HG03521 (cell line): ENCODE measurements around the gene CCNL2.
"Not testable (repeated sequence)": the region's sequence is repeated elsewhere in the genome, so short reads cannot be mapped to it uniquely, and the experiment has no call there.

ENCODE experiments used
- ATAC-seq: cut with Tn5 transposase; IDR thresholded peaks from one replicate; pipeline ENCODE4 v1.9.1; 2021; ENCODE audit warnings: mild to moderate bottlenecking, moderate library complexity; ENCODE audit not compliant: unreplicated experiment

Gene CCNL2

GRCh38 chr1:1432951-1433803 is 34.0 kb upstream of the CCNL2 start:
- no peak for ATAC-seq

- no peak for ATAC-seq
Measured at GRCh38 chr1:1432274-1432950, 33.3 kb upstream of the CCNL2 start.

- ATAC-seq: no peak
Measured at GRCh38 chr1:1431845-1432273, 32.7 kb upstream of the CCNL2 start.

- ATAC-seq: no peak
Measured at GRCh38 chr1:1430992-1431844, 32.1 kb upstream of the CCNL2 start.

GRCh38 chr1:1430114-1430982 is 31.2 kb upstream of the CCNL2 start:
- no peak for ATAC-seq

- no peak for ATAC-seq
Measured at GRCh38 chr1:1429671-1430073, 30.5 kb upstream of the CCNL2 start.

- ATAC-seq: not testable (repeated sequence)
Measured at GRCh38 chr1:1428967-1429366, 29.8 kb upstream of the CCNL2 start.

GRCh38 chr1:1428174-1428573 is 29.0 kb upstream of the CCNL2 start:
- no peak for ATAC-seq

- no peak for ATAC-seq
Measured at GRCh38 chr1:1427820-1428148, 28.6 kb upstream of the CCNL2 start.

GRCh38 chr1:1427106-1427819 is 28.1 kb upstream of the CCNL2 start:
- ATAC-seq: no peak

- no peak for ATAC-seq
Measured at GRCh38 chr1:1426496-1427105, 27.5 kb upstream of the CCNL2 start.

- no peak for ATAC-seq
Measured at GRCh38 chr1:1425753-1426495, 26.8 kb upstream of the CCNL2 start.

- ATAC-seq: no peak
Measured at GRCh38 chr1:1425426-1425752, 26.3 kb upstream of the CCNL2 start.

GRCh38 chr1:1424707-1425106 is 25.6 kb upstream of the CCNL2 start:
- ATAC-seq: no peak

GRCh38 chr1:1423245-1423597 is 24.1 kb upstream of the CCNL2 start:
- ATAC-seq: no peak

- ATAC-seq: no peak
Measured at GRCh38 chr1:1422465-1423244, 23.5 kb upstream of the CCNL2 start.

GRCh38 chr1:1421907-1422464 is 22.9 kb upstream of the CCNL2 start:
- ATAC-seq: no peak
